H9 (cell line): ENCODE measurements around the gene GPATCH1. TPM values are rescaled to one million over a fixed set of nuclear protein-coding genes. Genes with fewer than 3 reads are reported as not detected.

Experiments used
- DNase-seq: peaks from one replicate; pipeline ENCODE4 v3.0.0-alpha.2; 2017
- H2AFZ ChIP-seq: one replicate; pipeline ENCODE4 v1.6.1; 2013; ENCODE audit warnings: mild to moderate bottlenecking, low read length, control low read depth, moderate library complexity
- H2AK5ac ChIP-seq: 2 replicates; pipeline ENCODE4 v1.6.1; 2013; ENCODE audit warnings: low read length, control low read depth, mixed read lengths; ENCODE audit not compliant: insufficient read length
- H2BK120ac ChIP-seq: one replicate; pipeline ENCODE4 v1.6.1; 2013; ENCODE audit warnings: low read depth, mild to moderate bottlenecking, low read length, control low read depth, inconsistent platforms; ENCODE audit not compliant: poor library complexity, severe bottlenecking
- H2BK12ac ChIP-seq: 2 replicates; pipeline ENCODE4 v1.6.1; 2013; ENCODE audit warnings: low read length, control low read depth, mixed read lengths, low read depth; ENCODE audit not compliant: insufficient read length
- H2BK15ac ChIP-seq: 2 replicates; pipeline ENCODE4 v1.6.1; 2013; ENCODE audit warnings: low read depth, low read length, control low read depth
- H2BK20ac ChIP-seq: one replicate; pipeline ENCODE4 v1.6.1; 2013; ENCODE audit warnings: low read depth, mild to moderate bottlenecking, low read length, control low read depth, inconsistent platforms; ENCODE audit not compliant: poor library complexity, severe bottlenecking
- H2BK5ac ChIP-seq: 2 replicates; pipeline ENCODE4 v1.6.1; 2013; ENCODE audit warnings: low read length, control low read depth, mixed read lengths; ENCODE audit not compliant: insufficient read length
- H3K14ac ChIP-seq: 2 replicates; pipeline ENCODE4 v1.6.1; 2013; ENCODE audit warnings: low read length, control low read depth; ENCODE audit not compliant: insufficient read depth
- H3K18ac ChIP-seq: 2 replicates; pipeline ENCODE4 v1.6.1; 2013; ENCODE audit warnings: low read depth, mild to moderate bottlenecking, mixed read lengths, low read length, control low read depth; ENCODE audit not compliant: insufficient read length
- H3K23ac ChIP-seq: 2 replicates; pipeline ENCODE4 v1.6.1; 2013; ENCODE audit warnings: low read length, control low read depth, mixed read lengths, low read depth; ENCODE audit not compliant: insufficient read length
- H3K23me2 ChIP-seq: 2 replicates; pipeline ENCODE4 v1.6.1; 2013; ENCODE audit warnings: low read depth, mild to moderate bottlenecking, mixed read lengths, low read length, control low read depth; ENCODE audit not compliant: insufficient read length, poor library complexity, severe bottlenecking
- H3K27ac ChIP-seq: 2 replicates; pipeline ENCODE4 v1.5.1; 2013; ENCODE audit warnings: low read length, control low read depth, mixed read lengths, low read depth; ENCODE audit not compliant: insufficient read length
- H3K27me3 ChIP-seq: 2 replicates; pipeline ENCODE4 v1.6.1; 2013; ENCODE audit warnings: low read length, control low read depth, inconsistent platforms; ENCODE audit not compliant: insufficient read depth
- H3K4ac ChIP-seq: 2 replicates; pipeline ENCODE4 v1.6.1; 2013; ENCODE audit warnings: low read depth, mild to moderate bottlenecking, control low read depth, inconsistent platforms, low read length, moderate library complexity
- H3K4me1 ChIP-seq: 2 replicates; pipeline ENCODE4 v1.6.1; 2013; ENCODE audit warnings: low read length, control low read depth, inconsistent platforms; ENCODE audit not compliant: insufficient read depth
- H3K4me2 ChIP-seq: 2 replicates; pipeline ENCODE4 v1.6.1; 2013; ENCODE audit warnings: low read length, control low read depth, mixed read lengths; ENCODE audit not compliant: insufficient read length, insufficient read depth
- H3K56ac ChIP-seq: 2 replicates; pipeline ENCODE4 v1.6.1; 2013; ENCODE audit warnings: low read depth, mild to moderate bottlenecking, mixed read lengths, low read length, control low read depth; ENCODE audit not compliant: insufficient read length
- H3K79me1 ChIP-seq: 2 replicates; pipeline ENCODE4 v1.6.1; 2013; ENCODE audit warnings: low read depth, mild to moderate bottlenecking, moderate library complexity, low read length, control low read depth, inconsistent platforms; ENCODE audit not compliant: insufficient read depth, poor library complexity, severe bottlenecking
- H3K79me2 ChIP-seq: 2 replicates; pipeline ENCODE4 v1.6.1; 2013; ENCODE audit warnings: low read length, control low read depth, inconsistent platforms; ENCODE audit not compliant: insufficient read depth
- H3K9ac ChIP-seq: 2 replicates; pipeline ENCODE4 v1.6.1; 2013; ENCODE audit warnings: low read length, control low read depth, mixed read lengths; ENCODE audit not compliant: insufficient read length; ENCODE audit errors: extremely low read depth
- H3K9me3 ChIP-seq: one replicate; pipeline ENCODE4 v1.6.1; 2013; ENCODE audit warnings: low read depth, low read length, inconsistent platforms; ENCODE audit not compliant: control insufficient read depth
- H3T11ph ChIP-seq: one replicate; pipeline ENCODE4 v1.6.1; 2013; ENCODE audit warnings: mild to moderate bottlenecking, low read length, control low read depth, inconsistent platforms
- H4K20me1 ChIP-seq: one replicate; pipeline ENCODE4 v1.6.1; 2013; ENCODE audit not compliant: control insufficient read depth, insufficient read length, insufficient read depth
- H4K5ac ChIP-seq: 2 replicates; pipeline ENCODE4 v1.6.1; 2013; ENCODE audit warnings: low read depth, mild to moderate bottlenecking, mixed read lengths, low read length, control low read depth; ENCODE audit not compliant: insufficient read length
- H4K8ac ChIP-seq: replicated peaks from 2 replicates; pipeline ENCODE4 v1.6.1; 2013; ENCODE audit warnings: low read length, control low read depth, mixed read lengths, low read depth; ENCODE audit not compliant: insufficient read length
- H4K91ac ChIP-seq: 2 replicates; pipeline ENCODE4 v1.6.1; 2013; ENCODE audit warnings: low read depth, mild to moderate bottlenecking, moderate library complexity, mixed read lengths, low read length, control low read depth; ENCODE audit not compliant: insufficient read length
- H3K27ac Mint-ChIP-seq, 3 experiments: 2 replicates in 2 of 3; 3 replicates in 1 of 3; pipeline ENCODE4 v1.8.0; 2020 to 2021; ENCODE audit warnings: mixed read lengths in 3 of 3, mild to moderate bottlenecking in 1 of 3, moderate library complexity in 1 of 3
- H3K27me3 Mint-ChIP-seq: 2 replicates; pipeline ENCODE4 v1.8.0; 2021; ENCODE audit warnings: low read depth, mild to moderate bottlenecking, moderate library complexity, mixed read lengths
- H3K36me3 Mint-ChIP-seq, 3 experiments: 2 replicates in 2 of 3; 3 replicates in 1 of 3; pipeline ENCODE4 v1.8.0; 2020 to 2021; ENCODE audit warnings: low read depth in 3 of 3, mixed read lengths in 3 of 3; ENCODE audit not compliant: insufficient read depth in 1 of 3
- H3K4me1 Mint-ChIP-seq, 2 experiments: 2 replicates each; pipeline ENCODE4 v1.8.0; 2020; ENCODE audit warnings: mixed read lengths in 2 of 2
- H3K4me3 Mint-ChIP-seq, 2 experiments: 2 replicates in 1 of 2; 3 replicates in 1 of 2; pipeline ENCODE4 v1.8.0; 2020 to 2021; ENCODE audit warnings: mild to moderate bottlenecking in 2 of 2, mixed read lengths in 2 of 2, moderate library complexity in 1 of 2
- H3K9me3 Mint-ChIP-seq, 2 experiments: 2 replicates in 1 of 2; 3 replicates in 1 of 2; pipeline ENCODE4 v1.8.0; 2020; ENCODE audit warnings: mild to moderate bottlenecking in 2 of 2, mixed read lengths in 2 of 2, moderate library complexity in 1 of 2
- CTCF ChIP-seq: fragments of 200-600 bp; sonication (generic); conservative IDR thresholded peaks from 3 replicates; pipeline ENCODE4 v1.8.0; 2021; ENCODE audit warnings: antibody characterized with exemption, mild to moderate bottlenecking
- WGBS: extraction: QIAGEN DNeasy Blood & Tissue Kit; methylation state at CpG from one replicate; pipeline ENCODE4 v1.1.7; 2013; ENCODE audit warnings: missing lambda C conversion rate, low lambda C conversion rate, mixed read lengths; ENCODE audit not compliant: insufficient read length; ENCODE audit errors: extremely low coverage; 5-methylcytosine and 5-hydroxymethylcytosine counted together
- total RNA-seq: library from RNA; stranded (reverse); gene quantifications from 2 replicates; pipeline ENCODE4 v1.2.1, GENCODE V29; 2021

Gene GPATCH1
- total RNA-seq, 1 experiment from 2014 or later: 11.7 TPM

GRCh38 chr19:33150852-33151518 is 70.0 kb downstream of the GPATCH1 start:
- Histone ChIP-seq H3T11ph (no peak overlapping the region), H3K4ac (no peak overlapping the region), H3K23ac (no peak overlapping the region), H2BK120ac (no peak overlapping the region), H3K79me1 (no peaks in the 10 kb centered on the region), H3K23me2 (no peaks in the 10 kb centered on the region), H3K9me3 (no peaks in the 10 kb centered on the region), H4K8ac (no peak overlapping the region), H3K4me2 (no peak overlapping the region), H3K9ac (no peak overlapping the region), H3K27ac (no peak overlapping the region), H3K4me1 (no peaks in the 10 kb centered on the region), H2AFZ (no peak overlapping the region), H2AK5ac (no peak overlapping the region), H3K79me2 (no peaks in the 10 kb centered on the region), H2BK5ac (no peak overlapping the region), H3K27me3 (no peaks in the 10 kb centered on the region), H2BK20ac (no peak overlapping the region), H4K20me1 (no peaks in the 10 kb centered on the region), H3K56ac (no peak overlapping the region), H2BK12ac (no peak overlapping the region), H3K14ac (no peak overlapping the region), H4K5ac (no peak overlapping the region), H3K18ac (no peak overlapping the region), H4K91ac (no peak overlapping the region), H2BK15ac (no peak overlapping the region)
- Mint-ChIP-seq H3K36me3 (no peaks in the 10 kb centered on the region), H3K4me3 (no peak overlapping the region), H3K4me1 (peaks cover 0 to 2% of the 10 kb centered on the region in 2 experiments; a peak in 1 of 4 replicates), H3K27me3 (peaks cover 2% of the 10 kb centered on the region; the same call in 1 of the 2 replicates), H3K9me3 (no peaks in the 10 kb centered on the region), H3K27ac (no peak overlapping the region)
- no peak for DNase-seq
- no peak for TF ChIP-seq CTCF
- no CpG with 5 or more reads among the region's 14 CpGs for WGBS
